ENCODE results near the gene DHX36. TPM values are rescaled to one million over a fixed set of nuclear protein-coding genes. Genes with fewer than 3 reads are reported as not detected.

The DHX36 gene
- total and polyA plus RNA-seq, 7 experiments from 2014 or later: 16.1 to 101 (median 86.0) TPM

GRCh38 chr3:154247806-154248415, 76.4 kb downstream of the DHX36 start:
- intact Hi-C loops (cut with micrococcal nuclease): no loop called here
- Mint-ChIP-seq H3K4me1 (peaks cover 0 to 3% (median 1%) of the 10 kb centered on the region in 7 donors), H3K36me3 (peaks cover 18 to 49% (median 26%) of the 10 kb centered on the region in 5 donors), H3K27ac (peak overlapping the region in 1 of 9 donors; percentile 24), H3K9me3 (peaks cover 0 to 5% (median 0%) of the 10 kb centered on the region in 11 donors), H3K27me3 (no peaks in the 10 kb centered on the region), H3K4me3 (no peak overlapping the region)
- no peak for ATAC-seq
- no peaks in the 10 kb centered on the region for H3K4me1 ChIP-seq (ENCODE audit: control insufficient read depth in 2 of 2, insufficient read depth in 2 of 2, low read length in 2 of 2)
- CTCF ChIA-PET: interaction anchor here (0.5 kb wide), 1 partner anchor 1079 kb away, joined by 3 read pairs; no protein-coding TSS in a partner anchor
- H3K36me3 ChIP-seq (ENCODE audit: control insufficient read depth in 2 of 3, insufficient read depth in 3 of 3, low read length in 3 of 3): peaks cover 0 to 4% (median 0%) of the 10 kb centered on the region in 3 experiments
- H3K9me3 ChIP-seq (ENCODE audit: control insufficient read depth in 2 of 3, low read length in 3 of 3): no peaks in the 10 kb centered on the region
- POLR2A ChIA-PET: no interaction called here
- no peak for DNase-seq
- H3K4me3 ChIP-seq (ENCODE audit: low read length): no peak overlapping the region
- no peaks in the 10 kb centered on the region for H3K27me3 ChIP-seq (ENCODE audit: control insufficient read depth in 2 of 2, insufficient read depth in 2 of 2, low read length in 2 of 2)
- H3K27ac ChIP-seq (ENCODE audit: low read depth, low read length): no peak overlapping the region

- peaks cover 0 to 4% (median 0%) of the 10 kb centered on the region in 3 experiments for H3K36me3 ChIP-seq (ENCODE audit: control insufficient read depth in 2 of 3, insufficient read depth in 3 of 3, low read length in 3 of 3)
- H3K27ac Mint-ChIP-seq: no peak overlapping the region
- H3K9me3 Mint-ChIP-seq: peaks cover 0 to 5% (median 0%) of the 10 kb centered on the region in 11 donors
- ChIA-PET CTCF (no interaction called here), POLR2A (no interaction called here)
- H3K4me1 ChIP-seq (ENCODE audit: control insufficient read depth in 2 of 2, insufficient read depth in 2 of 2, low read length in 2 of 2): no peaks in the 10 kb centered on the region
- no peak overlapping the region for H3K27ac ChIP-seq (ENCODE audit: low read depth, low read length)
- no peak overlapping the region for H3K4me3 Mint-ChIP-seq
- H3K27me3 Mint-ChIP-seq: peaks cover 0 to 1% (median 0%) of the 10 kb centered on the region in 5 donors
- H3K4me3 ChIP-seq (ENCODE audit: low read length): no peak overlapping the region
- peaks cover 7 to 26% (median 15%) of the 10 kb centered on the region in 5 donors for H3K36me3 Mint-ChIP-seq
- ATAC-seq (no peak), DNase-seq (no peak)
- no peaks in the 10 kb centered on the region for H3K27me3 ChIP-seq (ENCODE audit: control insufficient read depth in 2 of 2, insufficient read depth in 2 of 2, low read length in 2 of 2)
- H3K4me1 Mint-ChIP-seq: peaks cover 0 to 3% (median 0%) of the 10 kb centered on the region in 7 donors
- H3K9me3 ChIP-seq (ENCODE audit: control insufficient read depth in 2 of 3, low read length in 3 of 3): no peaks in the 10 kb centered on the region
- intact Hi-C loops (cut with micrococcal nuclease): no loop called here
Observed at GRCh38 chr3:154244644-154245043, 79.6 kb downstream of the DHX36 start.

- Histone ChIP-seq H3K4me3 (ENCODE audit: low read length) (no peak overlapping the region), H3K4me1 (ENCODE audit: control insufficient read depth in 2 of 2, insufficient read depth in 2 of 2, low read length in 2 of 2) (no peaks in the 10 kb centered on the region), H3K36me3 (ENCODE audit: control insufficient read depth in 2 of 3, insufficient read depth in 3 of 3, low read length in 3 of 3) (peaks cover 0 to 4% (median 0%) of the 10 kb centered on the region in 3 experiments), H3K9me3 (ENCODE audit: control insufficient read depth in 2 of 3, low read length in 3 of 3) (no peaks in the 10 kb centered on the region), H3K27me3 (ENCODE audit: control insufficient read depth in 2 of 2, insufficient read depth in 2 of 2, low read length in 2 of 2) (no peaks in the 10 kb centered on the region), H3K27ac (ENCODE audit: low read depth, low read length) (no peak overlapping the region)
- peaks cover 0 to 5% (median 0%) of the 10 kb centered on the region in 11 donors for H3K9me3 Mint-ChIP-seq
- H3K4me1 Mint-ChIP-seq: peaks cover 0 to 3% (median 0%) of the 10 kb centered on the region in 7 donors
- H3K27ac Mint-ChIP-seq: no peak overlapping the region
- H3K36me3 Mint-ChIP-seq: peaks cover 3 to 18% (median 12%) of the 10 kb centered on the region in 5 donors
- no peak for DNase-seq
- H3K4me3 Mint-ChIP-seq: no peak overlapping the region
- peaks cover 0 to 10% (median 4%) of the 10 kb centered on the region in 5 donors for H3K27me3 Mint-ChIP-seq
- ATAC-seq: no peak
- ChIA-PET POLR2A (no interaction called here), CTCF (no interaction called here)
- intact Hi-C loops (cut with micrococcal nuclease): no loop called here
Observed at GRCh38 chr3:154243353-154243752, 80.9 kb downstream of the DHX36 start.

- no peak overlapping the region for H3K27ac ChIP-seq (ENCODE audit: low read depth, low read length)
- intact Hi-C loops (cut with micrococcal nuclease): no loop called here
- DNase-seq (no peak), ATAC-seq (no peak)
- H3K36me3 ChIP-seq (ENCODE audit: control insufficient read depth in 2 of 3, insufficient read depth in 3 of 3, low read length in 3 of 3): peaks cover 0 to under 1% (median 0%) of the 10 kb centered on the region in 3 experiments
- peaks cover 0 to 5% (median 0%) of the 10 kb centered on the region in 11 donors for H3K9me3 Mint-ChIP-seq
- H3K4me1 ChIP-seq (ENCODE audit: control insufficient read depth in 2 of 2, insufficient read depth in 2 of 2, low read length in 2 of 2): no peaks in the 10 kb centered on the region
- peaks cover 0 to 10% (median 4%) of the 10 kb centered on the region in 5 donors for H3K27me3 Mint-ChIP-seq
- H3K9me3 ChIP-seq (ENCODE audit: control insufficient read depth in 2 of 3, low read length in 3 of 3): no peaks in the 10 kb centered on the region
- H3K4me1 Mint-ChIP-seq: peaks cover 0 to 3% (median 0%) of the 10 kb centered on the region in 7 donors
- no peaks in the 10 kb centered on the region for H3K27me3 ChIP-seq (ENCODE audit: control insufficient read depth in 2 of 2, insufficient read depth in 2 of 2, low read length in 2 of 2)
- ChIA-PET CTCF (no interaction called here), POLR2A (no interaction called here)
- peak overlapping the region in 1 of 9 donors; percentile 11 for H3K27ac Mint-ChIP-seq
- no peak overlapping the region for H3K4me3 ChIP-seq (ENCODE audit: low read length)
- H3K36me3 Mint-ChIP-seq: peaks cover 3 to 14% (median 10%) of the 10 kb centered on the region in 5 donors
- no peak overlapping the region for H3K4me3 Mint-ChIP-seq
Observed at GRCh38 chr3:154242766-154243165, 81.5 kb downstream of the DHX36 start.

DNA sequence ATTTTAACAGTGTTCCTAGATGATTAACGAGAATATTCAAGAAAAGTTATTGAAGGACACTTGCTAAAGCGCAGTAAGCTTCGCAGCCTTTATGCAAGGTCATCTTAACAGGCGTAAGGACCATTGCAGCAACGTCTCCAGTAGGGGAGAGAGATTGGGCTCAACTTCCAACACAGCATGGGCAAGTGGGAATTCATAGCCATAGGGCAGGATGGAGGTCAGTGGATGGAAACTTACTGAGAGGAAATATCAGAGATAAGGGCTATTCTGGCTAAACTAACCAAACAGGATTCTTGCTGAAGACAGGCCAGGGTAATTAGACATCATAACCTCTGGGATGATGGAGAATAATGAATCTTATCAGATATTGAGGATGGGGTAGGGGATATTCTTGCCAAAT, 82.8 kb downstream of the DHX36 start:
- H3K9me3 ChIP-seq (ENCODE audit: control insufficient read depth in 2 of 3, low read length in 3 of 3): no peaks in the 10 kb centered on the region
- H3K36me3 ChIP-seq (ENCODE audit: control insufficient read depth in 2 of 3, insufficient read depth in 3 of 3, low read length in 3 of 3): no peaks in the 10 kb centered on the region
- H3K27me3 ChIP-seq (ENCODE audit: control insufficient read depth in 2 of 2, insufficient read depth in 2 of 2, low read length in 2 of 2): no peaks in the 10 kb centered on the region
- peaks cover 0 to 5% (median 0%) of the 10 kb centered on the region in 11 donors for H3K9me3 Mint-ChIP-seq
- no peak overlapping the region for H3K4me3 ChIP-seq (ENCODE audit: low read length)
- ATAC-seq (no peak), DNase-seq (no peak)
- intact Hi-C loops (cut with micrococcal nuclease): no loop called here
- peaks cover 0 to 5% (median 1%) of the 10 kb centered on the region in 5 donors for H3K36me3 Mint-ChIP-seq
- H3K27ac Mint-ChIP-seq: no peak overlapping the region
- no peak overlapping the region for H3K27ac ChIP-seq (ENCODE audit: low read depth, low read length)
- ChIA-PET CTCF (no interaction called here), POLR2A (interaction anchor here (0.7 kb wide), 1 partner anchor 11 kb away, joined by 3 read pairs; no protein-coding TSS in a partner anchor)
- peaks cover 0 to 1% (median 0%) of the 10 kb centered on the region in 7 donors for H3K4me1 Mint-ChIP-seq
- no peak overlapping the region for H3K4me3 Mint-ChIP-seq
- H3K27me3 Mint-ChIP-seq: peaks cover 0 to 10% (median 4%) of the 10 kb centered on the region in 5 donors
- H3K4me1 ChIP-seq (ENCODE audit: control insufficient read depth in 2 of 2, insufficient read depth in 2 of 2, low read length in 2 of 2): no peaks in the 10 kb centered on the region

- Mint-ChIP-seq H3K27me3 (peaks cover 0 to 12% (median 10%) of the 10 kb centered on the region in 5 donors), H3K9me3 (peaks cover 0 to 3% (median 0%) of the 10 kb centered on the region in 11 donors), H3K27ac (no peak overlapping the region), H3K4me3 (no peak overlapping the region), H3K36me3 (no peaks in the 10 kb centered on the region), H3K4me1 (no peaks in the 10 kb centered on the region)
- Histone ChIP-seq H3K36me3 (ENCODE audit: control insufficient read depth in 2 of 3, insufficient read depth in 3 of 3, low read length in 3 of 3) (no peaks in the 10 kb centered on the region), H3K27me3 (ENCODE audit: control insufficient read depth in 2 of 2, insufficient read depth in 2 of 2, low read length in 2 of 2) (no peaks in the 10 kb centered on the region), H3K27ac (ENCODE audit: low read depth, low read length) (no peak overlapping the region), H3K4me1 (ENCODE audit: control insufficient read depth in 2 of 2, insufficient read depth in 2 of 2, low read length in 2 of 2) (no peaks in the 10 kb centered on the region), H3K4me3 (ENCODE audit: low read length) (no peak overlapping the region), H3K9me3 (ENCODE audit: control insufficient read depth in 2 of 3, low read length in 3 of 3) (no peaks in the 10 kb centered on the region)
- CTCF ChIA-PET: no interaction called here
- DNase-seq (no peak), ATAC-seq (no peak)
- POLR2A ChIA-PET: no interaction called here
- intact Hi-C loops (cut with micrococcal nuclease): no loop called here
Observed at GRCh38 chr3:154240235-154240634, 84.1 kb downstream of the DHX36 start.

- H3K36me3 ChIP-seq (ENCODE audit: control insufficient read depth in 2 of 3, insufficient read depth in 3 of 3, low read length in 3 of 3): no peaks in the 10 kb centered on the region
- Mint-ChIP-seq H3K9me3 (peaks cover 0 to 3% (median 0%) of the 10 kb centered on the region in 11 donors), H3K4me1 (no peaks in the 10 kb centered on the region), H3K27me3 (peaks cover 1 to 28% (median 25%) of the 10 kb centered on the region in 5 donors), H3K27ac (no peak overlapping the region), H3K4me3 (no peak overlapping the region), H3K36me3 (no peaks in the 10 kb centered on the region)
- no peaks in the 10 kb centered on the region for H3K27me3 ChIP-seq (ENCODE audit: control insufficient read depth in 2 of 2, insufficient read depth in 2 of 2, low read length in 2 of 2)
- H3K9me3 ChIP-seq (ENCODE audit: control insufficient read depth in 2 of 3, low read length in 3 of 3): no peaks in the 10 kb centered on the region
- ATAC-seq (no peak), DNase-seq (no peak)
- intact Hi-C loops (cut with micrococcal nuclease): no loop called here
- no peak overlapping the region for H3K27ac ChIP-seq (ENCODE audit: low read depth, low read length)
- CTCF ChIA-PET: no interaction called here
- POLR2A ChIA-PET: no interaction called here
- no peak overlapping the region for H3K4me3 ChIP-seq (ENCODE audit: low read length)
- H3K4me1 ChIP-seq (ENCODE audit: control insufficient read depth in 2 of 2, insufficient read depth in 2 of 2, low read length in 2 of 2): no peaks in the 10 kb centered on the region
Observed at GRCh38 chr3:154236331-154236730, 88.0 kb downstream of the DHX36 start.

All from naive thymus-derived CD4-positive, alpha-beta T cell (primary cell).